PC-3 (cell line): ENCODE measurements around the gene TRIM52. TPM values are rescaled to one million over a fixed set of nuclear protein-coding genes. Genes with fewer than 3 reads are reported as not detected.

Source experiments
- ATAC-seq: fragments of 200-7000 bp; cut with Tn5 transposase; 2 replicates; pipeline ENCODE4 v1.9.1; 2020; ENCODE audit warnings: mild to moderate bottlenecking, moderate library complexity
- BruUV-seq: library from RNA; stranded (reverse); fragments of 400-500 nt; replicated peaks from 2 replicates; lab custom pipeline; 2021; lab: Mats Ljungman, UMichigan
- CTCF ChIA-PET: fragments of 300-600 bp; sonication (Branson Sonifier 250); formaldehyde crosslinking; loops from one replicate; lab custom pipeline; 2022; ENCODE audit warnings: antibody characterized with exemption; lab: Charles Lee
- POLR2A ChIA-PET: fragments of 300-600 bp; sonication (Branson Sonifier 250); formaldehyde crosslinking; loops from one replicate; lab custom pipeline; 2022; ENCODE audit warnings: antibody characterized with exemption; ENCODE audit not compliant: unreplicated experiment; lab: Charles Lee
- DNase-seq: peaks from one replicate; pipeline ENCODE4 v3.0.0-alpha.2; 2015
- H2AFZ ChIP-seq: fragments of 300-600 bp; sonication (generic); 2 replicates; pipeline ENCODE4 v1.6.0; 2016; ENCODE audit warnings: antibody characterized with exemption, low read length
- H3F3A ChIP-seq: fragments of 300-600 bp; sonication (generic); one replicate; pipeline ENCODE4 v1.6.0; 2017; ENCODE audit warnings: antibody characterized with exemption, low read length, control low read depth, mild to moderate bottlenecking; ENCODE audit not compliant: unreplicated experiment
- H3K27ac ChIP-seq: fragments of 300-600 bp; sonication (generic); 2 replicates; pipeline ENCODE4 v1.5.1; 2016; ENCODE audit warnings: mild to moderate bottlenecking, low read length
- H3K27me3 ChIP-seq: fragments of 300-600 bp; sonication (generic); 2 replicates; pipeline ENCODE4 v1.6.1; 2016; ENCODE audit warnings: low read length, mixed read lengths
- H3K36me3 ChIP-seq: fragments of 300-600 bp; sonication (generic); 2 replicates; pipeline ENCODE4 v1.6.1; 2016; ENCODE audit warnings: low read depth, mixed run types, low read length, mixed read lengths
- H3K4me1 ChIP-seq: fragments of 300-600 bp; sonication (generic); 2 replicates; pipeline ENCODE4 v1.5.1; 2016; ENCODE audit warnings: low read length; ENCODE audit not compliant: insufficient read depth
- H3K4me2 ChIP-seq: fragments of 300-600 bp; sonication (generic); 2 replicates; pipeline ENCODE4 v1.6.0; 2016; ENCODE audit warnings: low read length
- H3K4me3 ChIP-seq: fragments of 300-600 bp; sonication (generic); 2 replicates; pipeline ENCODE4 v1.5.1; 2016; ENCODE audit warnings: mild to moderate bottlenecking, low read length, mixed read lengths
- H3K79me2 ChIP-seq: fragments of 300-600 bp; sonication (generic); 2 replicates; pipeline ENCODE4 v1.6.1; 2017; ENCODE audit warnings: low read length, mixed read lengths
- H3K9ac ChIP-seq: fragments of 300-600 bp; sonication (generic); 2 replicates; pipeline ENCODE4 v1.6.0; 2016; ENCODE audit warnings: mild to moderate bottlenecking, low read length
- H3K9me2 ChIP-seq: fragments of 300-600 bp; sonication (generic); replicated peaks from 2 replicates; pipeline ENCODE4 v1.6.1; 2016; ENCODE audit warnings: mixed run types, low read length, mixed read lengths
- H3K9me3 ChIP-seq: fragments of 300-600 bp; sonication (generic); 2 replicates; pipeline ENCODE4 v1.6.1; 2016; ENCODE audit warnings: low read length, mixed read lengths
- H4K20me1 ChIP-seq: fragments of 300-600 bp; sonication (generic); 2 replicates; pipeline ENCODE4 v1.6.1; 2016; ENCODE audit warnings: low read length, mixed read lengths
- CTCF ChIP-seq: fragments of 300-600 bp; sonication (generic); conservative IDR thresholded peaks from 2 replicates; pipeline ENCODE4 v1.5.1; 2017; ENCODE audit warnings: antibody characterized with exemption, low read depth, mild to moderate bottlenecking, low read length
- EZH2 ChIP-seq: fragments of 300-600 bp; sonication (generic); IDR thresholded peaks from one replicate; pipeline ENCODE4 v1.6.1; 2017; ENCODE audit warnings: antibody characterized with exemption, mild to moderate bottlenecking, low read length; ENCODE audit not compliant: unreplicated experiment
- EZH2phosphoT487 ChIP-seq: fragments of 300-600 bp; sonication (generic); IDR thresholded peaks from 2 replicates; pipeline ENCODE4 v1.6.1; 2018; ENCODE audit warnings: mild to moderate bottlenecking, antibody characterized with exemption, low read length, borderline replicate concordance
- intact Hi-C: fragments of 100-400 bp; cut with micrococcal nuclease; formaldehyde crosslinking; loops from 2 replicates; pipeline ENCODE4 v1.9.0; 2023
- total RNA-seq: library from RNA; depleted of rRNA; stranded (reverse); fragments of >200 nt; gene quantifications from 2 replicates; pipeline ENCODE4 v1.2.3, GENCODE V29; 2014

TRIM52 gene
- total RNA-seq, 1 experiment from 2014 or later: 4.4 TPM

- peaks cover 38% of the 10 kb centered on the region for H3K79me2 ChIP-seq
- CTCF ChIA-PET: no interaction called here
- peak overlapping the region; percentile 97 for H3K4me2 ChIP-seq
- H3K9me3 ChIP-seq: no peaks in the 10 kb centered on the region
- no TSS peak for BruUV-seq
- H3K4me3 ChIP-seq: peak overlapping the region; percentile 80
- no peaks in the 10 kb centered on the region for H3K9me2 ChIP-seq
- H3K9ac ChIP-seq: peak overlapping the region; percentile 95
- H4K20me1 ChIP-seq: no peaks in the 10 kb centered on the region
- H3K4me1 ChIP-seq: peaks cover 29% of the 10 kb centered on the region
- H3K27me3 ChIP-seq: no peaks in the 10 kb centered on the region
- no peak for ATAC-seq
- H2AFZ ChIP-seq: no peak overlapping the region
- POLR2A ChIA-PET: no interaction called here
- peaks cover 11% of the 10 kb centered on the region for H3F3A ChIP-seq
- no peak for DNase-seq
- TF ChIP-seq CTCF (no peak), EZH2phosphoT487 (no peak), EZH2 (no peak)
- H3K27ac ChIP-seq: no peak overlapping the region
- H3K36me3 ChIP-seq: no peaks in the 10 kb centered on the region
- intact Hi-C loops: no loop called here
Observed at GRCh38 chr5:181224390-181225229, 36.3 kb downstream of the TRIM52 start.

GRCh38 chr5:181223729-181224389 is 37.1 kb downstream of the TRIM52 start:
- H3K9ac ChIP-seq: peak overlapping the region; percentile 95
- H3K36me3 ChIP-seq: no peaks in the 10 kb centered on the region
- H3K27me3 ChIP-seq: no peaks in the 10 kb centered on the region
- H3K4me2 ChIP-seq: peak overlapping the region; percentile 97
- no peak for DNase-seq
- no peak for TF ChIP-seq CTCF
- TF ChIP-seq EZH2phosphoT487: no peak
- no peak for TF ChIP-seq EZH2
- intact Hi-C loops: loop anchor here (1.0 to 2.0 kb wide), 4 partner anchors 17 to 38 kb away; partner anchors contain the start of gene RACK1
- H3K4me1 ChIP-seq: peaks cover 29% of the 10 kb centered on the region
- no peak for ATAC-seq
- H3K4me3 ChIP-seq: peak overlapping the region; percentile 80
- peaks cover 38% of the 10 kb centered on the region for H3K79me2 ChIP-seq
- H2AFZ ChIP-seq: peak overlapping the region; percentile 77
- no peaks in the 10 kb centered on the region for H4K20me1 ChIP-seq
- TSS peak; percentile 60 for BruUV-seq
- H3K9me3 ChIP-seq: no peaks in the 10 kb centered on the region
- POLR2A ChIA-PET: interaction anchor here (0.6 to 1.0 kb wide), 4 partner anchors 11 to 41 kb away, joined by 3 to 14 read pairs (median 4); no protein-coding TSS in a partner anchor
- H3F3A ChIP-seq: peaks cover 11% of the 10 kb centered on the region
- CTCF ChIA-PET: interaction anchor here (0.6 to 1.0 kb wide), 2 partner anchors 32 to 53 kb away, joined by 3 to 4 read pairs; no protein-coding TSS in a partner anchor
- peak overlapping the region; percentile 80 for H3K27ac ChIP-seq
- no peaks in the 10 kb centered on the region for H3K9me2 ChIP-seq
